GM23248 (cell line): Measurements from ENCODE around the gene FJX1. TPM values are rescaled to one million over a fixed set of nuclear protein-coding genes. Genes with fewer than 3 reads are reported as not detected.

ENCODE experiments used
- DNase-seq: peaks from one replicate; pipeline ENCODE4 v3.0.0-alpha.2; 2015
- H2AFZ ChIP-seq: fragments of 200-600 bp; sonication (generic); 2 replicates; pipeline ENCODE4 v1.6.1; 2016; ENCODE audit warnings: antibody characterized with exemption
- H3F3A ChIP-seq: fragments of 200-600 bp; sonication (generic); 2 replicates; pipeline ENCODE4 v1.6.1; 2016; ENCODE audit warnings: mild to moderate bottlenecking, antibody characterized with exemption, mixed run types; ENCODE audit not compliant: insufficient read depth
- H3K27ac ChIP-seq: fragments of 200-600 bp; sonication (generic); 2 replicates; pipeline ENCODE4 v1.5.1; 2016; ENCODE audit warnings: mild to moderate bottlenecking
- H3K27me3 ChIP-seq: fragments of 200-600 bp; sonication (generic); replicated peaks from 2 replicates; pipeline ENCODE4 v1.6.1; 2016; ENCODE audit warnings: mild to moderate bottlenecking; ENCODE audit not compliant: insufficient read depth
- H3K36me3 ChIP-seq: fragments of 200-600 bp; sonication (generic); 2 replicates; pipeline ENCODE4 v1.6.1; 2016; ENCODE audit warnings: low read depth, mild to moderate bottlenecking
- H3K4me1 ChIP-seq: fragments of 200-600 bp; sonication (generic); 2 replicates; pipeline ENCODE4 v1.6.1; 2016; ENCODE audit warnings: mild to moderate bottlenecking; ENCODE audit not compliant: insufficient read depth
- H3K4me2 ChIP-seq: fragments of 200-600 bp; sonication (generic); one replicate; pipeline ENCODE4 v1.6.1; 2016; ENCODE audit warnings: mild to moderate bottlenecking; ENCODE audit not compliant: unreplicated experiment
- H3K4me3 ChIP-seq: fragments of 200-600 bp; sonication (generic); 2 replicates; pipeline ENCODE4 v1.5.1; 2016; ENCODE audit warnings: mild to moderate bottlenecking
- H3K79me2 ChIP-seq: fragments of 200-600 bp; sonication (generic); 2 replicates; pipeline ENCODE4 v1.6.1; 2016; ENCODE audit warnings: mild to moderate bottlenecking; ENCODE audit not compliant: insufficient read depth
- H3K9ac ChIP-seq: fragments of 200-600 bp; sonication (generic); 2 replicates; pipeline ENCODE4 v1.6.1; 2016; ENCODE audit warnings: mild to moderate bottlenecking
- H3K9me2 ChIP-seq: fragments of 200-600 bp; sonication (generic); 2 replicates; pipeline ENCODE4 v1.6.1; 2016; ENCODE audit warnings: mixed run types, mild to moderate bottlenecking, moderate library complexity; ENCODE audit not compliant: insufficient read depth
- H3K9me3 ChIP-seq: fragments of 200-600 bp; sonication (generic); one replicate; pipeline ENCODE4 v1.6.1; 2017; ENCODE audit warnings: low read depth
- H4K20me1 ChIP-seq: fragments of 200-600 bp; sonication (generic); 2 replicates; pipeline ENCODE4 v1.6.0; 2016; ENCODE audit not compliant: insufficient read depth
- EZH2 ChIP-seq: fragments of 200-600 bp; sonication (generic); IDR thresholded peaks from 2 replicates; pipeline ENCODE4 v1.6.1; 2018; ENCODE audit warnings: antibody characterized with exemption, mild to moderate bottlenecking; ENCODE audit not compliant: insufficient read depth, poor library complexity, severe bottlenecking
- EZH2phosphoT487 ChIP-seq: fragments of 200-600 bp; sonication (generic); IDR thresholded peaks from 2 replicates; pipeline ENCODE4 v1.6.1; 2018; ENCODE audit warnings: antibody characterized with exemption, moderate library complexity, mild to moderate bottlenecking, low read depth; ENCODE audit not compliant: insufficient read depth
- WGBS, 2 experiments: methylation state at CpG; one replicate each; pipeline ENCODE4 v1.1.6; 2015 to 2017; ENCODE audit warnings: low lambda C conversion rate in 2 of 2, low coverage in 1 of 2; ENCODE audit errors: missing lambda C conversion rate in 2 of 2; 5-methylcytosine and 5-hydroxymethylcytosine counted together
- in situ Hi-C: fragments of 300-500 bp; cut with MboI; formaldehyde crosslinking; loops from 2 replicates; pipeline ENCODE4 v1.15.0; 2020
- polyA plus RNA-seq: library from polyadenylated mRNA; unstranded; fragments of >200 nt; fragmentation: Nextera tagmentation; extraction: Ambion mirVana; gene quantifications from 2 replicates; pipeline ENCODE4 v1.2.1, GENCODE V29; 2016
- total RNA-seq: library from RNA; depleted of rRNA; stranded (reverse); fragments of >200 nt; shearing (Covaris generic); gene quantifications from 2 replicates; pipeline ENCODE4 v1.2.3, GENCODE V29; 2014

FJX1 gene
- total and polyA plus RNA-seq, 2 experiments from 2014 or later, result 12.4 to 37.0 TPM

GRCh38 chr11:35608502-35608901 lies 9.8 kb upstream of the FJX1 start:
- 88 to 92% methylated on average over 4 of the region's 4 CpGs for WGBS, 2 experiments

GRCh38 chr11:35609656-35610055 lies 8.6 kb upstream of the FJX1 start:
- Histone ChIP-seq H3K9me2 (no peaks in the 10 kb centered on the region), H3K36me3 (no peaks in the 10 kb centered on the region), H3K27ac (no peak overlapping the region), H2AFZ (no peak overlapping the region), H3K4me2 (no peak overlapping the region), H3K27me3 (no peaks in the 10 kb centered on the region), H3K9me3 (no peaks in the 10 kb centered on the region), H3K4me3 (no peak overlapping the region), H3K9ac (no peak overlapping the region), H3K79me2 (no peaks in the 10 kb centered on the region), H4K20me1 (no peaks in the 10 kb centered on the region), H3F3A (no peaks in the 10 kb centered on the region), H3K4me1 (peaks cover 11% of the 10 kb centered on the region)
- WGBS, 2 experiments, result 66 to 83% methylated on average over 5 to 6 of the region's 6 CpGs
- TF ChIP-seq EZH2phosphoT487 (no peak), EZH2 (no peak)
- no peak for DNase-seq
- in situ Hi-C loops, result loop anchor here (10.0 to 25.0 kb wide), 4 partner anchors 65 to 528 kb away; no protein-coding TSS in a partner anchor

More at GRCh38 chr11:35608502-35608901, 9.8 kb upstream of the FJX1 start:
- Histone ChIP-seq H3K79me2 (no peaks in the 10 kb centered on the region), H3K9me3 (no peaks in the 10 kb centered on the region), H3K9ac (no peak overlapping the region), H3K27ac (no peak overlapping the region), H2AFZ (no peak overlapping the region), H3K4me2 (no peak overlapping the region), H3K27me3 (no peaks in the 10 kb centered on the region), H4K20me1 (no peaks in the 10 kb centered on the region), H3K4me1 (peaks cover 11% of the 10 kb centered on the region), H3K4me3 (no peak overlapping the region), H3K9me2 (no peaks in the 10 kb centered on the region), H3F3A (no peaks in the 10 kb centered on the region), H3K36me3 (no peaks in the 10 kb centered on the region)
- DNase-seq, result no peak
- in situ Hi-C loops, result loop anchor here (10.0 to 25.0 kb wide), 2 partner anchors 64 to 529 kb away; no protein-coding TSS in a partner anchor
- TF ChIP-seq EZH2, result no peak
- TF ChIP-seq EZH2phosphoT487, result no peak

GRCh38 chr11:35610631-35611030 lies 7.6 kb upstream of the FJX1 start:
- H3K9me3 ChIP-seq, result no peaks in the 10 kb centered on the region
- H3K79me2 ChIP-seq, result no peaks in the 10 kb centered on the region
- no peaks in the 10 kb centered on the region for H4K20me1 ChIP-seq
- no peak for DNase-seq
- H2AFZ ChIP-seq, result no peak overlapping the region
- no peaks in the 10 kb centered on the region for H3F3A ChIP-seq
- H3K4me2 ChIP-seq, result no peak overlapping the region
- no peak for TF ChIP-seq EZH2
- no peak overlapping the region for H3K27ac ChIP-seq
- WGBS, 2 experiments, result 89 to 90% methylated on average over 7 of the region's 7 CpGs
- H3K4me1 ChIP-seq, result peaks cover 13% of the 10 kb centered on the region
- H3K36me3 ChIP-seq, result no peaks in the 10 kb centered on the region
- H3K9me2 ChIP-seq, result no peaks in the 10 kb centered on the region
- no peaks in the 10 kb centered on the region for H3K27me3 ChIP-seq
- in situ Hi-C loops, result loop anchor here (10.0 to 25.0 kb wide), 3 partner anchors 204 to 527 kb away; no protein-coding TSS in a partner anchor
- no peak overlapping the region for H3K4me3 ChIP-seq
- H3K9ac ChIP-seq, result no peak overlapping the region

- H3K9me2 ChIP-seq, result no peaks in the 10 kb centered on the region
- H3K4me3 ChIP-seq, result no peak overlapping the region
- no peaks in the 10 kb centered on the region for H3K27me3 ChIP-seq
- H3K4me2 ChIP-seq, result no peak overlapping the region
- in situ Hi-C loops, result loop anchor here (10.0 to 25.0 kb wide), 3 partner anchors 203 to 526 kb away; no protein-coding TSS in a partner anchor
- H4K20me1 ChIP-seq, result no peaks in the 10 kb centered on the region
- DNase-seq, result no peak
- H3K9me3 ChIP-seq, result no peaks in the 10 kb centered on the region
- H3K36me3 ChIP-seq, result no peaks in the 10 kb centered on the region
- no peak overlapping the region for H3K27ac ChIP-seq
- no peak overlapping the region for H2AFZ ChIP-seq
- TF ChIP-seq EZH2phosphoT487, result no peak
- TF ChIP-seq EZH2, result no peak
- H3K4me1 ChIP-seq, result peaks cover 12% of the 10 kb centered on the region
- no peaks in the 10 kb centered on the region for H3K79me2 ChIP-seq
- 76 to 92% methylated on average over 1 of the region's 1 CpG for WGBS, 2 experiments
- H3K9ac ChIP-seq, result no peak overlapping the region
- H3F3A ChIP-seq, result peaks cover 5% of the 10 kb centered on the region; the same call in 1 of the 2 replicates
Observed at GRCh38 chr11:35611741-35612140, 6.5 kb upstream of the FJX1 start.
